Transverse colon (tissue), 4 donors: ENCODE data around the gene FCRLA. TPM values are rescaled to one million over a fixed set of nuclear protein-coding genes. Genes with fewer than 3 reads are reported as not detected.

Source experiments
- DNase-seq: peaks from one replicate; pipeline ENCODE4 v3.0.0-alpha.2; 2019
- H3K27ac ChIP-seq, 4 donors: fragments of 200-600 bp; sonication (generic); 2 replicates each; pipeline ENCODE4 v1.5.1; 2016 to 2018; ENCODE audit warnings: inconsistent platforms in 4 of 4
- H3K27me3 ChIP-seq: fragments of 200-600 bp; sonication (generic); 2 replicates; pipeline ENCODE4 v1.5.1; 2017; ENCODE audit warnings: inconsistent platforms
- H3K36me3 ChIP-seq, 4 donors: fragments of 200-600 bp; sonication (generic); 2 replicates each; pipeline ENCODE4 v1.5.1; 2017 to 2019; ENCODE audit warnings: inconsistent platforms in 4 of 4
- H3K4me1 ChIP-seq, 4 donors: fragments of 200-600 bp; sonication (generic); 2 replicates each; pipeline ENCODE4 v1.5.1; 2017 to 2020; ENCODE audit warnings: inconsistent platforms in 4 of 4
- H3K4me3 ChIP-seq, 4 donors: fragments of 200-600 bp; sonication (generic); 1 replicate in 1 of 4; 2 replicates in 3 of 4; pipeline versions ENCODE4 v1.5.1 to v1.6.1; 2017 to 2019; ENCODE audit warnings: inconsistent platforms in 4 of 4
- H3K9me3 ChIP-seq, 2 donors: fragments of 200-600 bp; sonication (generic); 2 replicates each; pipeline ENCODE4 v1.5.1; 2017 to 2019; ENCODE audit warnings: inconsistent platforms in 2 of 2
- EP300 ChIP-seq: sonication (generic); formaldehyde crosslinking; IDR thresholded peaks from one replicate; pipeline ENCODE4 v1.6.1; 2017; ENCODE audit warnings: antibody characterized with exemption, low read depth
- POLR2A ChIP-seq: fragments of 450-650 bp; IDR thresholded peaks from one replicate; pipeline ENCODE4 v1.6.1; 2016; ENCODE audit warnings: antibody characterized with exemption, mild to moderate bottlenecking, moderate library complexity
- POLR2AphosphoS5 ChIP-seq, 3 donors: sonication (generic); formaldehyde crosslinking; IDR thresholded peaks; one replicate each; pipeline ENCODE4 v1.6.1; 2016; ENCODE audit warnings: antibody characterized with exemption in 3 of 3
- WGBS, 2 donors: methylation state at CpG; one replicate each; pipeline ENCODE4 v1.1.5; 2018; ENCODE audit warnings: low coverage in 1 of 2; 5-methylcytosine and 5-hydroxymethylcytosine counted together
- in situ Hi-C, 4 donors: fragments of 200-750 bp; cut with MboI; loops; one replicate each; pipeline versions ENCODE4 v1.15.0 to v1.15.1; 2017; ENCODE audit warnings: low sequenced_read_pairs in 3 of 4, low pct_ligation_motif_present in 1 of 4, low pct_unique_long_range_greater_than_20kb in 1 of 4
- intact Hi-C: fragments of 100-400 bp; cut with DNase I; formaldehyde crosslinking; loops from one replicate; pipeline ENCODE4 v1.15.1; 2023; ENCODE audit warnings: low total_unique reads
- total RNA-seq, 4 donors: library from RNA; depleted of rRNA; stranded (reverse); fragments of >200 nt; gene quantifications; one replicate each; pipeline ENCODE4 v1.1.0, GENCODE V29; 2016
- TF ChIP-seq, protein P1 (sequence below), 5 experiments: fragments of 200-600 bp in 3 of 5; fragments of 450-650 bp in 2 of 5; sonication (generic) in 3 of 5; IDR thresholded peaks; 1 replicate in 2 of 5; 2 replicates in 3 of 5; pipeline ENCODE4 v1.5.1; 2016 to 2017; ENCODE audit warnings: antibody characterized with exemption in 5 of 5, inconsistent platforms in 3 of 5, mild to moderate bottlenecking in 2 of 5, moderate library complexity in 1 of 5

The FCRLA gene
- total RNA-seq, 4 donors from 2014 or later, result 0.41 to 13.1 (median 7.0) TPM; not detected in 1

DNA sequence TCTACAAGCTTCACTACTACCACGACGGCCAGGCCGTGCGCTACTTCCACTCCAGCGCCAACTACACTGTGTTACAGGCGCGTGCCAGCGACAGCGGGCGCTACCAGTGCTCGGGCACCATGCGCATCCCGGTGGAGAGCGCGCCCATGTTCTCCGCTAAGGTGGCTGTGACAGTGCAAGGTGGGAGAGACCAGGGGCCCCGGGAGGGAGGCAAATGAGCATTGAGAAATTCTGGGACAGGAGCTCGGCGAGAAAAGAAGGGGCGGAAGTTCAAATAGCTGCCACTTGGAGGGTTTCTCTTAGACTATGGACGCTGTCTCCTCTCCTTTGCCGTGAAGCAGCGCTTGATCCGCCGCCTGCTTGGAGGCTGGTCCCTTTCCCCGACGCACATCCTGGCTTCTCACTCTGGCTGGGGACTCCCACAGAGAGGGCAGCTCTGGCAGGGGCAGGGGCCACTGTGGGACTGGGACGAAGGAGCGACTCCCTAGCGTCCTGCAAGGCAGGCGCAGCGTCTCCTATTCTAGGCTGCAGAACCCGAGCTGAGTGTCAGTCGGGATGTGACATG is 19.0 kb downstream of the FCRLA start:
- Histone ChIP-seq H3K4me3 (peak overlapping the region; percentile 37 to 73 (median 63)), H3K4me1 (peaks cover 0 to 22% (median 13%) of the 10 kb centered on the region in 4 donors), H3K27me3 (peaks cover 56% of the 10 kb centered on the region), H3K9me3 (no peaks in the 10 kb centered on the region), H3K27ac (peak overlapping the region; percentile 80 to 92 (median 85)), H3K36me3 (no peaks in the 10 kb centered on the region)
- whole genome bisulfite sequencing, 2 donors, result 0% methylated on average over 27 of the region's 34 CpGs; no CpG with 5 or more reads in 1 of the 2 donors
- peak; percentile 40 for DNase-seq
- intact Hi-C loops, result no loop called here
- TF ChIP-seq EP300, result no peak
- TF ChIP-seq, protein P1, sequence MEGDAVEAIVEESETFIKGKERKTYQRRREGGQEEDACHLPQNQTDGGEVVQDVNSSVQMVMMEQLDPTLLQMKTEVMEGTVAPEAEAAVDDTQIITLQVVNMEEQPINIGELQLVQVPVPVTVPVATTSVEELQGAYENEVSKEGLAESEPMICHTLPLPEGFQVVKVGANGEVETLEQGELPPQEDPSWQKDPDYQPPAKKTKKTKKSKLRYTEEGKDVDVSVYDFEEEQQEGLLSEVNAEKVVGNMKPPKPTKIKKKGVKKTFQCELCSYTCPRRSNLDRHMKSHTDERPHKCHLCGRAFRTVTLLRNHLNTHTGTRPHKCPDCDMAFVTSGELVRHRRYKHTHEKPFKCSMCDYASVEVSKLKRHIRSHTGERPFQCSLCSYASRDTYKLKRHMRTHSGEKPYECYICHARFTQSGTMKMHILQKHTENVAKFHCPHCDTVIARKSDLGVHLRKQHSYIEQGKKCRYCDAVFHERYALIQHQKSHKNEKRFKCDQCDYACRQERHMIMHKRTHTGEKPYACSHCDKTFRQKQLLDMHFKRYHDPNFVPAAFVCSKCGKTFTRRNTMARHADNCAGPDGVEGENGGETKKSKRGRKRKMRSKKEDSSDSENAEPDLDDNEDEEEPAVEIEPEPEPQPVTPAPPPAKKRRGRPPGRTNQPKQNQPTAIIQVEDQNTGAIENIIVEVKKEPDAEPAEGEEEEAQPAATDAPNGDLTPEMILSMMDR (IDR thresholded peaks at IDR 0.05), result peak in 4 of 5 experiments; percentile 23 to 46 (median 27)
- in situ Hi-C loops, result loop anchor here (25.0 kb wide), 4 partner anchors 89 to 664 kb away; partner anchors contain the start of genes FCGR3B (in 3 of the 4) and ARHGAP30 (in 1 of the 4)

DNA sequence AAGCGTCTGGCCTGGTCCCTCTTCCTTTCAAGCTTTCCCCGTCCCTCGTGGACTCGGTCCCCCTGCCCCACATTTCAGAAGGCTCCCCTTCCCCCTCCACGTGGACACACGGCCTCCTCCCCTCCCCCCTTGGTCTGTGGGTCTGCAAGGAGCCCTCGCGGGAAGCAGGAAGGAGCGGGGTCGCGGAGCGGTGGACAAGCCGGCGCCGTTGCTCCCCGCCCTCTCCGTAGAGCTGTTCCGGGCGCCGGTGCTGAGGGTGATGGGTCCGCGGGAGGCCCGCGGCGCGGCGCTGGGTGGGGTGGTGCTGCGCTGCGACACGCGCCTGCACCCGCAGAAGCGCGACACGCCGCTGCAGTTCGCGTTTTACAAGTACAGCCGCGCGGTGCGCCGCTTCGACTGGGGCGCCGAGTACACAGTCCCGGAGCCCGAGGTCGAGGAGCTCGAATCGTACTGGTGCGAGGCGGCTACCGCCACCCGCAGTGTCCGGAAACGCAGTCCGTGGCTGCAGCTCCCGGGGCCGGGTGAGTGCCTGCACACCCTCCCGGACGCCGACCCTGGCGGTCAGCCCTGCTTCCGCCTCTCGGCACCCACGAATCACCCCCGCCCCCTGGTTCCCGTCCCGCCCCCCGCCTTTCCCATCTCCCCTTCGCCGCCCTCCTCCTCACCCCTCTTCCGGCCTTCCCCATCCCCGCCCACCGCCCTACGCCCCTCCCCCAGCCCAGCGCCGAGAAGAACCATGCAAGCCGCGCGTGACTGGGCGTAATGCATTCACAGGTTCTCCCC is 19.6 kb downstream of the FCRLA start:
- 0% methylated on average over 16 of the region's 83 CpGs; no CpG with 5 or more reads in 1 of the 2 donors for WGBS, 2 donors
- peak; percentile 57 for TF ChIP-seq POLR2A
- peak; percentile 35 to 68 (median 53) for TF ChIP-seq POLR2AphosphoS5 (IDR thresholded peaks at IDR 0.05)
- TF ChIP-seq EP300, result no peak
- TF ChIP-seq, protein P1 (IDR thresholded peaks at IDR 0.05), result peak in 1 of 5 experiments; percentile 5
- Histone ChIP-seq H3K36me3 (no peaks in the 10 kb centered on the region), H3K27me3 (peaks cover 56% of the 10 kb centered on the region), H3K27ac (peak overlapping the region; percentile 80 to 92 (median 85)), H3K4me1 (peaks cover 0 to 22% (median 13%) of the 10 kb centered on the region in 4 donors), H3K4me3 (peak overlapping the region; percentile 37 to 73 (median 63)), H3K9me3 (no peaks in the 10 kb centered on the region)
- in situ Hi-C loops, result loop anchor here (25.0 kb wide), 4 partner anchors 89 to 664 kb away; partner anchors contain the start of genes FCGR3B (in 3 of the 4) and ARHGAP30 (in 1 of the 4)
- DNase-seq, result peak; percentile 85
- intact Hi-C loops, result no loop called here

DNA sequence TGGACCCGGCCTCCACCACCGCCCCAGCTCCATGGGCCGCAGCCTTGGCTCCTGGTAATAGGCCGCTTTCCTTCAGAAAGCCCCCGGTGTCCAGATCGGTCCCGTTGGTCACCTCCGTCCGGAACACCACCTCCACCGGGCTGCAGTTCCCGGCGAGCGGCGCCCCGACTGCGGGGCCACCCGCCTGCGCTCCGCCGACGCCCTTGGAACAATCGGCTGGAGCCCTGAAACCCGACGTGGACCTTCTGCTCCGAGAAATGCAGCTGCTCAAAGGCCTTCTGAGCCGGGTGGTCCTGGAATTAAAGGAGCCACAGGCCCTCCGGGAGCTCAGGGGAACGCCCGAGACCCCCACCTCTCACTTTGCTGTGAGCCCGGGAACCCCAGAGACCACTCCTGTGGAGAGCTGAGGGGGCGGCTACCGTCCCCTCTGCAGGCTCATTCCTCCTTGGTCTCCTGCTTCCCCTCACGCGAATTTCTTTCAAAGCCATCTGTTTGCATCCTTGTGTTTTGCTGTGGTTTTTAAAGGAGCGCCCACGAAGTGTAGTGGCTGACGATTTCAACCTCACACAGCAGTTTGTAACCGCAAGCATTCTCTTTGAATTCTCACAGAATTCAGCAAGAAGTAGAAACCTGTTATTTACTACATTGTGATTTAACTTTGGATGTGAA is 20.4 kb downstream of the FCRLA start:
- TF ChIP-seq POLR2A, result peak; percentile 0
- TF ChIP-seq, protein P1 (IDR thresholded peaks at IDR 0.05), result no peak
- WGBS, 2 donors, result 6 to 8% methylated on average over 5 to 38 of the region's 38 CpGs
- Histone ChIP-seq H3K36me3 (no peaks in the 10 kb centered on the region), H3K9me3 (no peaks in the 10 kb centered on the region), H3K27ac (peak overlapping the region; percentile 80 to 92 (median 85)), H3K4me3 (peak overlapping the region; percentile 37 to 73 (median 63)), H3K27me3 (peaks cover 56% of the 10 kb centered on the region), H3K4me1 (peaks cover 0 to 22% (median 13%) of the 10 kb centered on the region in 4 donors)
- DNase-seq, result peak; percentile 15
- in situ Hi-C loops, result loop anchor here (25.0 kb wide), 4 partner anchors 90 to 665 kb away; partner anchors contain the start of genes FCGR3B (in 3 of the 4) and ARHGAP30 (in 1 of the 4)
- intact Hi-C loops, result no loop called here
